Heart left ventricle (tissue), 16 donors: ENCODE measurements around the gene VDAC2. TPM values are rescaled to one million over a fixed set of nuclear protein-coding genes. Genes with fewer than 3 reads are reported as not detected.
"Not testable (repeated sequence)": the region's sequence is repeated elsewhere in the genome, so short reads cannot be mapped to it uniquely, and the experiment has no call there.

Source experiments
- ATAC-seq, 4 donors: fragments of 200-7000 bp; cut with Tn5 transposase; one replicate each; pipeline ENCODE4 v1.9.1; 2020 to 2022; ENCODE audit warnings: moderate library complexity in 4 of 4, mild to moderate bottlenecking in 3 of 4, moderate number of reproducible peaks in 1 of 4
- DNase-seq, 5 donors: peaks; one replicate each; pipeline ENCODE4 v3.0.0-alpha.2; 2020
- H3K27ac ChIP-seq, 12 donors: fragments of 200-600 bp; sonication (generic) in 4 of 12; one replicate each; pipeline versions ENCODE4 v1.5.0 to v1.8.0; 2016 to 2022; ENCODE audit warnings: mild to moderate bottlenecking in 2 of 12
- H3K27me3 ChIP-seq, 9 donors: fragments of 200-600 bp; sonication (generic) in 2 of 9; one replicate each; pipeline versions ENCODE4 v1.5.1 to v1.8.0; 2016 to 2022; ENCODE audit warnings: mild to moderate bottlenecking in 3 of 9
- H3K36me3 ChIP-seq, 9 donors: fragments of 200-600 bp; sonication (generic) in 2 of 9; one replicate each; pipeline versions ENCODE4 v1.5.0 to v1.8.0; 2018 to 2022; ENCODE audit warnings: mild to moderate bottlenecking in 2 of 9
- H3K4me1 ChIP-seq, 12 donors: fragments of 200-600 bp; sonication (generic) in 4 of 12; one replicate each; pipeline versions ENCODE4 v1.5.0 to v1.8.0; 2016 to 2022; ENCODE audit warnings: mild to moderate bottlenecking in 3 of 12
- H3K4me3 ChIP-seq, 12 donors: fragments of 200-600 bp; sonication (generic) in 4 of 12; one replicate each; pipeline versions ENCODE4 v1.5.0 to v1.8.0; 2017 to 2022; ENCODE audit warnings: mild to moderate bottlenecking in 9 of 12, moderate library complexity in 4 of 12
- H3K9me3 ChIP-seq, 12 donors: fragments of 200-600 bp; sonication (generic) in 4 of 12; one replicate each; pipeline versions ENCODE4 v1.5.0 to v1.8.0; 2016 to 2022; ENCODE audit warnings: mild to moderate bottlenecking in 1 of 12
- POLR2A ChIP-seq, 2 donors: fragments of 450-650 bp; IDR thresholded peaks; one replicate each; pipeline ENCODE4 v1.6.1; 2017; ENCODE audit warnings: antibody characterized with exemption in 2 of 2, mild to moderate bottlenecking in 2 of 2, moderate library complexity in 2 of 2
- WGBS, 4 donors: extraction: QIAGEN DNeasy Blood & Tissue Kit in 2 of 4; methylation state at CpG; one replicate each; pipeline versions ENCODE4 v1.1.5 to v1.1.7; 2013 to 2018; 5-methylcytosine and 5-hydroxymethylcytosine counted together
- intact Hi-C, 10 donors: fragments of 100-400 bp; cut with DNase I; formaldehyde crosslinking; loops; one replicate each; pipeline versions ENCODE4 v1.11.1 to v1.14.2; 2022
- polyA plus RNA-seq, 2 donors: library from polyadenylated mRNA; stranded (reverse); fragments of 200-250 nt; gene quantifications; one replicate each; pipeline ENCODE4 v1.2.3, GENCODE V29; 2013
- total RNA-seq, 9 donors: library from RNA; depleted of rRNA in 2 of 9; stranded (reverse); fragments of >200 nt in 2 of 9; fragmentation: NEBNext Ultra II Directional in 3 of 9; extraction: Animal tissue kit (Norgen Biotek cat#: 25700) in 3 of 9; gene quantifications; one replicate each; pipeline versions ENCODE4 v1.1.0 to v1.2.4, GENCODE V29; 2016 to 2023
- TF ChIP-seq, protein P1 (sequence below), 12 donors: fragments of 200-600 bp; sonication (generic) in 4 of 12; IDR thresholded peaks; one replicate each; pipeline versions ENCODE4 v1.5.0 to v1.8.0; 2018 to 2022; ENCODE audit warnings: antibody characterized with exemption in 12 of 12, mild to moderate bottlenecking in 5 of 12
- donor health status: ischemic (EF 13 %, LVEDD 7.1; RV severe dilation, severe dysfunction).
- donor health status: healthy with polysubstance abuse.
- donor health status: DM: no; HTN: yes; CAD: no.
- donor health status: DM: no; HTN: no; CAD: no.
- donor health status: ischemic (EF 25% LVEDD 6.9; RV normal size, moderate dysfunction).
- donor health status: ischemic (EF 25% LVEDD 5.7; RV mildly dilated, moderate dysfunction).
- donor health status: healthy.
- donor health status: DM: yes; HTN: yes; CAD: no.
- donor health status: ischemic (EF 35%, LVEDD 5.7; RV mildly dilated, moderate dysfunction).
- donor health status: nonischemic (EF 11% LVEDD 7.7; RV severe dilation, severe dysfunction).
- donor health status: DM: yes; HTN: yes; CAD: no.
- donor health status: PGD.
- donor health status: ischemic (EF 29% LVEDD 5.4; RV normal size, mild dysfunction).
- donor health status: nonischemic (EF 23%, LVEDD 6.1; RV moderate dilation, normal function).

VDAC2 gene
- total and polyA plus RNA-seq, 11 donors = 334 to 554 (median 472) TPM

DNA sequence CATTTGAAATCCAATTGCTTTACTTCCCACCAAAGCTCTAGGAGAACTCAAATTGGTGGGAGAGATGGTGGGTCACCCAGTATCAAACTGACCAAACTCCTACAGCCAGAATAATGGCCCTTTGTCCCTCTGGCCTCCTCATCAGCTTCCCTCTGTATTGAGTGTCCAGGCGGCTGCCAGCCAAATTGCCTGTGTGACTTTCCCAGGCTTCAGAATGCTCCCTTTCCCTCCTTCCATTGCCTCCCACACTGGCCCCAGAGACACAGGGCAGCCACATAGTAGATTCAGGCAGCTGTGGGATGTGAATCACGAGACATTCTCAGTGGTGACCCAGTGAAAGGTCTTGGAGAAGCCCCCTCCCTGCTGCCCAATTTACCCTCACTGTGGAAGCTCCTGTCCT, 12.7 kb upstream of the VDAC2 start:
- DNase-seq = no peak
- peak overlapping the region in 1 of 12 donors; percentile 22 for H3K27ac ChIP-seq
- peaks cover 0 to 13% (median 7%) of the 10 kb centered on the region in 12 donors for H3K4me1 ChIP-seq
- H3K4me3 ChIP-seq = no peak overlapping the region
- H3K9me3 ChIP-seq = no peaks in the 10 kb centered on the region
- peaks cover 0 to 3% (median 0%) of the 10 kb centered on the region in 9 donors for H3K36me3 ChIP-seq
- intact Hi-C loops = no loop called here
- TF ChIP-seq POLR2A (IDR thresholded peaks at IDR 0.05) = no peak
- TF ChIP-seq, protein P1, sequence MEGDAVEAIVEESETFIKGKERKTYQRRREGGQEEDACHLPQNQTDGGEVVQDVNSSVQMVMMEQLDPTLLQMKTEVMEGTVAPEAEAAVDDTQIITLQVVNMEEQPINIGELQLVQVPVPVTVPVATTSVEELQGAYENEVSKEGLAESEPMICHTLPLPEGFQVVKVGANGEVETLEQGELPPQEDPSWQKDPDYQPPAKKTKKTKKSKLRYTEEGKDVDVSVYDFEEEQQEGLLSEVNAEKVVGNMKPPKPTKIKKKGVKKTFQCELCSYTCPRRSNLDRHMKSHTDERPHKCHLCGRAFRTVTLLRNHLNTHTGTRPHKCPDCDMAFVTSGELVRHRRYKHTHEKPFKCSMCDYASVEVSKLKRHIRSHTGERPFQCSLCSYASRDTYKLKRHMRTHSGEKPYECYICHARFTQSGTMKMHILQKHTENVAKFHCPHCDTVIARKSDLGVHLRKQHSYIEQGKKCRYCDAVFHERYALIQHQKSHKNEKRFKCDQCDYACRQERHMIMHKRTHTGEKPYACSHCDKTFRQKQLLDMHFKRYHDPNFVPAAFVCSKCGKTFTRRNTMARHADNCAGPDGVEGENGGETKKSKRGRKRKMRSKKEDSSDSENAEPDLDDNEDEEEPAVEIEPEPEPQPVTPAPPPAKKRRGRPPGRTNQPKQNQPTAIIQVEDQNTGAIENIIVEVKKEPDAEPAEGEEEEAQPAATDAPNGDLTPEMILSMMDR (IDR thresholded peaks at IDR 0.05) = no peak
- ATAC-seq = no peak
- 64 to 87% (median 82%) methylated on average over 2 of the region's 2 CpGs for WGBS, 4 donors
- H3K27me3 ChIP-seq = no peaks in the 10 kb centered on the region

DNA sequence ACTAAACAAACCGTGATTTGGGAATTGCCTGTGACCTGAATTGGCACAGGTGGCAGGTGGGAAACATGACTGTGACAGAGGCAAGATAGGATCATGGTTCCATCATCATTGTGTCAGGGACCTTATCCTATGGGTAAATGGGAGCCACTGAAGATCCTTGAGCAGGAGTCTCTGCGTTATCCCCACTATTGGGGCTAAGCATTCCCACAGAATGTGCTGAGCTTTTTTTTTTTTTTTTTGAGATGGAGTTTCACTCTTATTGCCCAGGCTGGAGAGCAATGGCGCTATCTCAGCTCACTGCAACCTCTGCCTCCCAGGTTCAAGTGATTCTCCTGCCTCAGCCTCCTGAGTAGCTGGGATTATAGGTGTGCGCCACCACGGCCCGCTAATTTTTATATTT, 10.6 kb upstream of the VDAC2 start:
- H3K4me3 ChIP-seq, H3K27me3 ChIP-seq, DNase-seq, intact Hi-C loops, ATAC-seq, H3K27ac ChIP-seq, H3K9me3 ChIP-seq, H3K36me3 ChIP-seq: not testable (repeated sequence)
- H3K4me1 ChIP-seq = peaks cover 0 to 20% (median 13%) of the 10 kb centered on the region in 12 donors
- 78 to 97% (median 97%) methylated on average over 6 of the region's 6 CpGs for WGBS, 4 donors

- DNase-seq (no peak), ATAC-seq (no peak)
- no peak for TF ChIP-seq POLR2A (IDR thresholded peaks at IDR 0.05)
- TF ChIP-seq, protein P1 (IDR thresholded peaks at IDR 0.05) = no peak
- Histone ChIP-seq H3K27ac (peak overlapping the region in 4 of 12 donors; percentile 38 to 82 (median 74)), H3K4me1 (peaks cover 0 to 20% (median 13%) of the 10 kb centered on the region in 12 donors), H3K4me3 (no peak overlapping the region), H3K9me3 (no peaks in the 10 kb centered on the region), H3K36me3 (no peaks in the 10 kb centered on the region), H3K27me3 (no peaks in the 10 kb centered on the region)
- WGBS, 4 donors = 84 to 90% (median 86%) methylated on average over 9 of the region's 9 CpGs
- intact Hi-C loops = no loop called here
These were observed 8.7 kb upstream of the VDAC2 start for GRCh38 chr10:75201793-75202307.

DNA sequence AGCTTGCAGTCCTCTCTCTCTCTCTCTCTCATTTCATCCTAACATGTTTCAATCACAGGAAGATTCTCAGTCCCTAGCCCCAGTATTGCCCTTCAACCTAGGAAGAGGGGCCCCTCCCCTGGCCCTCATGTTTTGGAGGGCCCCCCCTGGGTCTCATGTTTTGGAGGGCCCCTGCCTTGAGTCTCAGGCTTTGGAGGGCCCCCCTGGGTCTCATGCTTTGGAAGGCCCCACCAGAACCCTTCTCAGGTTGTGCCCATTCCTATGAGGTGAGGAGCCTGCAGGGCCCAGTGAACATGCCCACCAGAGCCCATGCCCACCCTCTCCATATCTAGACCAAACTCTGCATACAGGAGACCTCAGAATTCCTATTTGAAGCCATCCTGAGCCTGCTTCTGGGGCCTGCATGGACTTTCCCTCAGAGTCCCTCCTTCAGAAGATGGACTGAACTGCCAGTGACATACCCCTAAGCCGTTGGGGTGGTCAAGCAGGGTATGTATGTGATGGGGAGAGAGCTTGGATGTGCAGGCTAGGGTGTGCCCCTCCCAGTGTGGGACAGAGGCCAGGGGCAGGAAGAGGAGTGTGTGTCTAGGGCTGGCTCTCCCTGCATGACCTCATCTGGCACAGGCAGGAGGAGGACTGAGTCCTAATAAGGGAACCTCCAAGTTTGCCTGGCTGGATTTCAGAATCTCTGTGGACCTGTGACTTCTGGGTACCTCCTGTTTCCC, 8.1 kb upstream of the VDAC2 start:
- Histone ChIP-seq H3K4me3 (no peak overlapping the region), H3K4me1 (peaks cover 0 to 20% (median 13%) of the 10 kb centered on the region in 12 donors), H3K27ac (peak overlapping the region in 11 of 12 donors; percentile 58 to 82 (median 73)), H3K36me3 (no peaks in the 10 kb centered on the region), H3K9me3 (no peaks in the 10 kb centered on the region), H3K27me3 (no peaks in the 10 kb centered on the region)
- ATAC-seq = peak; percentile 87 to 98 (median 96)
- TF ChIP-seq POLR2A (IDR thresholded peaks at IDR 0.05) = no peak
- TF ChIP-seq, protein P1 (IDR thresholded peaks at IDR 0.05) = no peak
- intact Hi-C loops = no loop called here
- 20 to 33% (median 25%) methylated on average over 1 of the region's 1 CpG for WGBS, 4 donors
- peak; percentile 71 to 87 (median 77) for DNase-seq

GRCh38 chr10:75203046-75203620, 7.5 kb upstream of the VDAC2 start:
- H3K36me3 ChIP-seq, intact Hi-C loops, H3K4me3 ChIP-seq, H3K27me3 ChIP-seq, H3K9me3 ChIP-seq, ATAC-seq: not testable (repeated sequence)
- WGBS, 4 donors = 75 to 85% (median 80%) methylated on average over 11 of the region's 11 CpGs
- Histone ChIP-seq H3K27ac (peak overlapping the region in 11 of 12 donors; percentile 58 to 82 (median 73)), H3K4me1 (peaks cover 0 to 20% (median 13%) of the 10 kb centered on the region in 12 donors)
- DNase-seq = peak in 1 of 5 donors; percentile 14
